Neutrophil (primary cell): ENCODE data around the gene RCL1.

Source experiments
- H3K27ac ChIP-seq: fragments of 200-600 bp; sonication (generic); 2 replicates; pipeline ENCODE4 v1.5.1; 2016; ENCODE audit warnings: mild to moderate bottlenecking, moderate library complexity
- H3K27me3 ChIP-seq: fragments of 200-600 bp; sonication (generic); 2 replicates; pipeline ENCODE4 v1.6.0; 2016; ENCODE audit warnings: mild to moderate bottlenecking
- H3K36me3 ChIP-seq: fragments of 200-600 bp; sonication (generic); 2 replicates; pipeline ENCODE4 v1.5.1; 2017
- H3K4me1 ChIP-seq, 2 experiments: fragments of 200-600 bp in 1 of 2; sonication (generic) in 1 of 2; 1 replicate in 1 of 2; 2 replicates in 1 of 2; pipeline versions ENCODE4 v1.5.1 to v1.6.1; 2013 to 2016; ENCODE audit warnings: low read depth in 1 of 2, low read length in 1 of 2, mild to moderate bottlenecking in 1 of 2, moderate library complexity in 1 of 2; ENCODE audit not compliant: control insufficient read depth in 1 of 2, insufficient read depth in 1 of 2
- H3K4me3 ChIP-seq, 2 experiments: fragments of 200-600 bp in 1 of 2; sonication (generic) in 1 of 2; 1 replicate in 1 of 2; 2 replicates in 1 of 2; pipeline ENCODE4 v1.5.1; 2013 to 2016; ENCODE audit warnings: low read depth in 1 of 2, low read length in 1 of 2, mild to moderate bottlenecking in 1 of 2, moderate library complexity in 1 of 2
- H3K9me3 ChIP-seq: fragments of 200-600 bp; sonication (generic); 2 replicates; pipeline ENCODE4 v1.5.1; 2016
- TF ChIP-seq, protein P1 (sequence below): fragments of 200-600 bp; sonication (generic); IDR thresholded peaks from 2 replicates; pipeline ENCODE4 v1.5.1; 2016; ENCODE audit warnings: antibody characterized with exemption

Gene RCL1

DNA sequence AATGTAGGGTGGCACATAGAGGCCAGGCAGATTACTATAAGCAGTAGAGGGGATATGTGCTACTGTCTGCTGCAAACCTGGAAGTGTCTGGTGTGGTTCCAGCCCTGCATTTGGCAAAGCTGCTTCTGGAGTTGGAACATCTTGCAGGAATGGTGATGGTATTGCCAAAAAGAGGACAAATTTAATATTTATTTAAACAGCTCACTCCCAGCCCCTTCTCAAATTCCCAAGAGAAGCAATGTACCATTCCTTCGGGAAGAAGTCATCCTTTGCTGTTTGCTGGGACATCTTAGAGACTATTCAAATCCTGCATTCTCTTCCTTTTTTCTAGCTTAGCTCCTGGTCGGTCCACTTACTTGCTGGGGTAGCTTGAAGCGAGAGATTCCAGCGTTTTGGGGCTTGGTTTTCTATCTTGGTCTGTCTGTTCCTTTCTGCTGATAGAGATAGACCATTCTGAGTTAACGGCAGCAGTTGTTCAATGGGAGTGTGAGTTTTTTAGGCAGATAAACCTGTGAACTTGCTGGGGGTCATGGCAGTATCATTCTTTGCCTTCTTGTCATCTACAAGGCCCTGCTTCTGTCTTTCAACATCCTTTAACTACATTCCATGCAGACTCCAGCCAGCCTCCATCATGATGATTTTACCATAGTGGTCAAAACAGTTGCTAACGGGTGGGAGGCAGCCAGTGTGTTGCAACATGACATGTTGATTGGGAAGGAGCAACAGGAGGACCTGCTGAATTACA is 69.9 kb downstream of the RCL1 start:
- H3K36me3 ChIP-seq = peaks cover 14% of the 10 kb centered on the region
- H3K4me3 ChIP-seq = no peak overlapping the region
- no peaks in the 10 kb centered on the region for H3K27me3 ChIP-seq
- TF ChIP-seq, protein P1, sequence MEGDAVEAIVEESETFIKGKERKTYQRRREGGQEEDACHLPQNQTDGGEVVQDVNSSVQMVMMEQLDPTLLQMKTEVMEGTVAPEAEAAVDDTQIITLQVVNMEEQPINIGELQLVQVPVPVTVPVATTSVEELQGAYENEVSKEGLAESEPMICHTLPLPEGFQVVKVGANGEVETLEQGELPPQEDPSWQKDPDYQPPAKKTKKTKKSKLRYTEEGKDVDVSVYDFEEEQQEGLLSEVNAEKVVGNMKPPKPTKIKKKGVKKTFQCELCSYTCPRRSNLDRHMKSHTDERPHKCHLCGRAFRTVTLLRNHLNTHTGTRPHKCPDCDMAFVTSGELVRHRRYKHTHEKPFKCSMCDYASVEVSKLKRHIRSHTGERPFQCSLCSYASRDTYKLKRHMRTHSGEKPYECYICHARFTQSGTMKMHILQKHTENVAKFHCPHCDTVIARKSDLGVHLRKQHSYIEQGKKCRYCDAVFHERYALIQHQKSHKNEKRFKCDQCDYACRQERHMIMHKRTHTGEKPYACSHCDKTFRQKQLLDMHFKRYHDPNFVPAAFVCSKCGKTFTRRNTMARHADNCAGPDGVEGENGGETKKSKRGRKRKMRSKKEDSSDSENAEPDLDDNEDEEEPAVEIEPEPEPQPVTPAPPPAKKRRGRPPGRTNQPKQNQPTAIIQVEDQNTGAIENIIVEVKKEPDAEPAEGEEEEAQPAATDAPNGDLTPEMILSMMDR = no peak
- no peak overlapping the region for H3K27ac ChIP-seq
- H3K4me1 ChIP-seq = no peaks in the 10 kb centered on the region
- no peaks in the 10 kb centered on the region for H3K9me3 ChIP-seq

DNA sequence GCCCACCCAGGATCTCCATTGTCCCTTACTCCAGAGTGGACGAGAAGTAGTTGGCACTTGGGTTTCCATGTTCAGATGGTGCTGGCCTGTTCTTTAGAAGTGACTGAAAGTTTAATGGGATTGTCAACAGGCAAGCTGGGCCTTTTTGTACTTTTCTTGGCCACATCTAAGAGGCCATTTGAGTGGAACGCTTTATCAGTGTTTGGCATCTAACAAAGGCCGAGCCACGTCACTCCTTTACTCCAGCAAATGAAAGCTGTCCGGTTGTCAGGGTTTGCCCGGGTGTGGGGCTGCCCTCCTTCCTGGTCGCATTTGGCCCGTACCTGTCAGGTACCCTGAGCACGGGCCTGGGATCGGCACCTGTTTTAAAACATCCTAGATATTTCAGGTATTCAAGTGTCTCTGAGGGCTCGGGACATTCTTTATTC is 71.5 kb downstream of the RCL1 start:
- Histone ChIP-seq H3K27me3 (no peaks in the 10 kb centered on the region), H3K4me1 (no peaks in the 10 kb centered on the region), H3K27ac (no peak overlapping the region), H3K36me3 (peaks cover 14% of the 10 kb centered on the region), H3K4me3 (no peak overlapping the region), H3K9me3 (no peaks in the 10 kb centered on the region)
- TF ChIP-seq, protein P1 = no peak

DNA sequence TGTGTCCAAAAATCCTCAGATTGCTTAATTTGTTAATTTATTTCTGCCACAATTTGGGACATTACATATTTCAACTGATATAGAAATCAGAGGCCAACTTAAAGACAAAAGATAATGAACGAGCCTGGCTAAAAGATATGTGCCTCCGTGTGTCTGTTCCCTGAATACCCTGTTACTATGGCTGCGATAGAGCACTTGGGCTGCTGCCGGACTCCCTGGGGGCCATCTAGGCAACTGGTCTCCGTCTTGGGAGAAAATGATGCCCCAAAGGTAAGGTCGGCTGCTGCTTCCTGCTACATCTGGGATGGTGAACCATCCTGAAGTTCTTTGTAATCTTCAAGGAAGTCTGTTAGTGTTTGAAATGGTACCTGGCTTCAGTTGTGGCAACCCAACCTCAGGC is 72.0 kb downstream of the RCL1 start:
- peaks cover 14% of the 10 kb centered on the region for H3K36me3 ChIP-seq
- TF ChIP-seq, protein P1 = no peak
- no peaks in the 10 kb centered on the region for H3K27me3 ChIP-seq
- H3K4me1 ChIP-seq = no peaks in the 10 kb centered on the region
- no peak overlapping the region for H3K27ac ChIP-seq
- no peaks in the 10 kb centered on the region for H3K9me3 ChIP-seq
- no peak overlapping the region for H3K4me3 ChIP-seq

DNA sequence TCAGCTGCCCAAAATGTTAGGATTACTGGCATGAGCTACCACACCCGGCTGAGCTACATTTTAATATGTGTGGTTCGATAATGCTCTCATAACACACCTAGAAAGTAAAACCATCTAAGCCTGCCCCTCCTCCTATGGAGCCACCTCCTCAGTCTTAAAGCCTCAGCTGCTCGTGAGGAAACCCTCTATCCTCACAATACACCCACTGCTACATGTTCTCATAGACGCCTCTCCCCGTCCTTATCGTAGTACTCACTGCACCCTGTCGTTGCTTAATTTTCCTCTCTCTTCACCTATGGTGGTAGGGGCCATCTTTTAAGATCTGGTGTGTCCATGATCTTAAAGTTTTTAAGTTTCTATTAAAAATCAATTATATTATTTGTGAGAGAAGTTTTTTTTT is 72.9 kb downstream of the RCL1 start:
- no peaks in the 10 kb centered on the region for H3K9me3 ChIP-seq
- no peak overlapping the region for H3K27ac ChIP-seq
- H3K27me3 ChIP-seq = no peaks in the 10 kb centered on the region
- H3K4me1 ChIP-seq = no peaks in the 10 kb centered on the region
- H3K4me3 ChIP-seq = no peak overlapping the region
- TF ChIP-seq, protein P1 = no peak
- H3K36me3 ChIP-seq = peaks cover 10% of the 10 kb centered on the region

DNA sequence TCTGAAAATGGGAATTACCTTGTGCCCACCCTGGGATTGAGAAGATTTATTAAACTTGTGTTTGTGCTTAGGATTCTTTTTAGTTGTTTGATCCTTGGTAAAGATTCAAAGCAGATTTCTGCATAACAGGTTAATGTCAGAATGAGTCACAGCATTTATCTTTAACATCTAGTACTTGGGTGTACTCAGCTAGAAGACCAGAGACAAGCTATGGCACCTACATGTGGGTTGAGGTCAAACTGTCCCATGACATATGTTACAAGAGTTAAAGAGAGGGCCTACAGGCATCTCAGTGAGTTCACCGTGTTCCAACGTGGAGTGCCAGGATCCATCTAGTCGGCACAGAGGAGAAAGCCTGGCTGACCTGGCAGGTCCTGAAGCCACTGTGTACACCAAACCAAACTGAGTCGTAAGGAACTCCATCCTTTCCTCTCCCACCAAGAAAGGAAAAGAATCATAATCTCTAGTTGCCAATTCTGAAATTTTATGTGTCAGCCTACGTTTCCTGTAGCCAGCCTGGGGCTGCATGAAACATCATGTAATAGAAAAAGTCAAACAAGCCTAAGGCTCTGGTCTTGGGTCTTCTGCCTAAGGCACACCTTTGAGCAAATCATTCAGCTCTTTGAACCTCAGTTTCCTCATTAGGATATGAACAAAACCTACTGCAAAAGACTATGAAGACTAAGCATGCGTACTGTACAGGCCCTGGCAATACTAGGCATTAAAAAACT is 73.7 kb downstream of the RCL1 start:
- TF ChIP-seq, protein P1 = no peak
- no peaks in the 10 kb centered on the region for H3K4me1 ChIP-seq

More for the DNA sequence above, 73.7 kb downstream of the RCL1 start:
- Histone ChIP-seq H3K27ac (no peak overlapping the region), H3K27me3 (no peaks in the 10 kb centered on the region), H3K4me3 (no peak overlapping the region), H3K9me3 (no peaks in the 10 kb centered on the region), H3K36me3 (peaks cover 3% of the 10 kb centered on the region)
